ENCODE measurements around the gene ARFGAP3. TPM values are rescaled to one million over a fixed set of nuclear protein-coding genes. Genes with fewer than 3 reads are reported as not detected.
"Not testable (repeated sequence)": the region's sequence is repeated elsewhere in the genome, so short reads cannot be mapped to it uniquely, and the experiment has no call there.

Gene ARFGAP3
- total RNA-seq, 1 experiment from 2014 or later, result 30.0 TPM

- no TSS peak for BruUV-seq (replicated peaks)
- no peak for DNase-seq (ENCODE audit: low spot score)
- Histone ChIP-seq H3K36me3 (ENCODE audit: insufficient read depth, low read length, poor library complexity, severe bottlenecking) (no peaks in the 10 kb centered on the region), H3K27ac (ENCODE audit: low read depth, low read length, poor library complexity, severe bottlenecking) (no peak overlapping the region), H3K9me3 (ENCODE audit: low read depth, low read length, poor library complexity, severe bottlenecking) (no peaks in the 10 kb centered on the region), H3K4me1 (ENCODE audit: insufficient read depth, low read length, poor library complexity, severe bottlenecking) (no peaks in the 10 kb centered on the region), H3K27me3 (replicated peaks; ENCODE audit: insufficient read depth, low read depth, low read length, poor library complexity) (no peaks in the 10 kb centered on the region), H3K4me3 (ENCODE audit: low read depth, low read length, poor library complexity, severe bottlenecking) (no peak overlapping the region)
- TF ChIP-seq CTCF (conservative IDR thresholded peaks at IDR 0.05; ENCODE audit: low read depth, low read length) (no peak), EZH2 (IDR thresholded peaks at IDR 0.05; ENCODE audit: borderline replicate concordance, low read depth, low read length, poor library complexity, severe bottlenecking) (no peak)
- ChIA-PET CTCF (no interaction called here), POLR2A (ENCODE audit: low non-redundant PET) (no interaction called here)
- intact Hi-C loops (cut with micrococcal nuclease; ENCODE audit: unreplicated experiment), result no loop called here
Observed at GRCh38 chr22:42754658-42755057, 102.4 kb downstream of the ARFGAP3 start.

GRCh38 chr22:42752912-42753311 is 104.2 kb downstream of the ARFGAP3 start:
- ChIA-PET CTCF (no interaction called here), POLR2A (ENCODE audit: low non-redundant PET) (no interaction called here)
- Histone ChIP-seq H3K27ac (ENCODE audit: low read depth, low read length, poor library complexity, severe bottlenecking) (no peak overlapping the region), H3K4me1 (ENCODE audit: insufficient read depth, low read length, poor library complexity, severe bottlenecking) (peaks cover 5% of the 10 kb centered on the region), H3K9me3 (ENCODE audit: low read depth, low read length, poor library complexity, severe bottlenecking) (no peaks in the 10 kb centered on the region), H3K36me3 (ENCODE audit: insufficient read depth, low read length, poor library complexity, severe bottlenecking) (no peaks in the 10 kb centered on the region), H3K4me3 (ENCODE audit: low read depth, low read length, poor library complexity, severe bottlenecking) (no peak overlapping the region), H3K27me3 (replicated peaks; ENCODE audit: insufficient read depth, low read depth, low read length, poor library complexity) (no peaks in the 10 kb centered on the region)
- no peak for DNase-seq (ENCODE audit: low spot score)
- TF ChIP-seq EZH2 (IDR thresholded peaks at IDR 0.05; ENCODE audit: borderline replicate concordance, low read depth, low read length, poor library complexity, severe bottlenecking) (no peak), CTCF (conservative IDR thresholded peaks at IDR 0.05; ENCODE audit: low read depth, low read length) (no peak)
- no TSS peak for BruUV-seq (replicated peaks)
- intact Hi-C loops (cut with micrococcal nuclease; ENCODE audit: unreplicated experiment), result no loop called here

- Histone ChIP-seq H3K9me3 (ENCODE audit: low read depth, low read length, poor library complexity, severe bottlenecking) (no peaks in the 10 kb centered on the region), H3K27ac (ENCODE audit: low read depth, low read length, poor library complexity, severe bottlenecking) (no peak overlapping the region), H3K4me1 (ENCODE audit: insufficient read depth, low read length, poor library complexity, severe bottlenecking) (peaks cover 5% of the 10 kb centered on the region), H3K36me3 (ENCODE audit: insufficient read depth, low read length, poor library complexity, severe bottlenecking) (no peaks in the 10 kb centered on the region), H3K4me3 (ENCODE audit: low read depth, low read length, poor library complexity, severe bottlenecking) (no peak overlapping the region), H3K27me3 (replicated peaks; ENCODE audit: insufficient read depth, low read depth, low read length, poor library complexity) (no peaks in the 10 kb centered on the region)
- intact Hi-C loops (cut with micrococcal nuclease; ENCODE audit: unreplicated experiment), result no loop called here
- CTCF ChIA-PET, result interaction anchor here (0.6 kb wide), 1 partner anchor 26 kb away, joined by 4 read pairs; no protein-coding TSS in a partner anchor
- POLR2A ChIA-PET (ENCODE audit: low non-redundant PET), result no interaction called here
- DNase-seq (ENCODE audit: low spot score), result no peak
- no TSS peak for BruUV-seq (replicated peaks)
- TF ChIP-seq EZH2 (IDR thresholded peaks at IDR 0.05; ENCODE audit: borderline replicate concordance, low read depth, low read length, poor library complexity, severe bottlenecking) (no peak), CTCF (conservative IDR thresholded peaks at IDR 0.05; ENCODE audit: low read depth, low read length) (no peak)
Observed at GRCh38 chr22:42752230-42752746, 104.8 kb downstream of the ARFGAP3 start.

- H3K4me1 ChIP-seq (ENCODE audit: insufficient read depth, low read length, poor library complexity, severe bottlenecking); CTCF ChIA-PET; DNase-seq (ENCODE audit: low spot score); H3K27ac ChIP-seq (ENCODE audit: low read depth, low read length, poor library complexity, severe bottlenecking); POLR2A ChIA-PET (ENCODE audit: low non-redundant PET); BruUV-seq (replicated peaks); H3K4me3 ChIP-seq (ENCODE audit: low read depth, low read length, poor library complexity, severe bottlenecking); intact Hi-C loops (cut with micrococcal nuclease; ENCODE audit: unreplicated experiment); H3K9me3 ChIP-seq (ENCODE audit: low read depth, low read length, poor library complexity, severe bottlenecking); H3K36me3 ChIP-seq (ENCODE audit: insufficient read depth, low read length, poor library complexity, severe bottlenecking); H3K27me3 ChIP-seq (replicated peaks; ENCODE audit: insufficient read depth, low read depth, low read length, poor library complexity): not testable (repeated sequence)
Observed at GRCh38 chr22:42750421-42750820, 106.7 kb downstream of the ARFGAP3 start.
